Type B pancreatic cell (in vitro differentiated cells): ENCODE measurements around the gene PYGB. TPM values are rescaled to one million over a fixed set of nuclear protein-coding genes. Genes with fewer than 3 reads are reported as not detected.

Experiments
- DNase-seq: peaks from one replicate; pipeline ENCODE4 v3.0.0; 2021; ENCODE audit warnings: mixed read lengths; ENCODE audit not compliant: unreplicated experiment; ENCODE audit errors: extremely low spot score
- H3K27ac Mint-ChIP-seq: 2 replicates; pipeline ENCODE4 v1.8.0; 2021; ENCODE audit warnings: mild to moderate bottlenecking, mixed read lengths
- H3K27me3 Mint-ChIP-seq: 2 replicates; pipeline ENCODE4 v1.8.0; 2021; ENCODE audit warnings: mixed read lengths
- H3K36me3 Mint-ChIP-seq: 2 replicates; pipeline ENCODE4 v1.8.0; 2021; ENCODE audit warnings: mixed read lengths
- H3K4me1 Mint-ChIP-seq: one replicate; pipeline ENCODE4 v1.8.0; 2021; ENCODE audit warnings: mixed read lengths; ENCODE audit not compliant: unreplicated experiment
- H3K4me3 Mint-ChIP-seq: 2 replicates; pipeline ENCODE4 v1.8.0; 2021; ENCODE audit warnings: mild to moderate bottlenecking, mixed read lengths
- H3K9me3 Mint-ChIP-seq: 2 replicates; pipeline ENCODE4 v1.8.0; 2021; ENCODE audit warnings: mixed read lengths
- CTCF ChIP-seq: fragments of 200-600 bp; sonication (generic); conservative IDR thresholded peaks from 2 replicates; pipeline ENCODE4 v1.5.0; 2021; ENCODE audit warnings: antibody characterized with exemption, mild to moderate bottlenecking
- total RNA-seq: library from RNA; stranded (reverse); gene quantifications from 2 replicates; pipeline ENCODE4 v1.2.1, GENCODE V29; 2021; ENCODE audit warnings: low replicate concordance

Gene PYGB
- total RNA-seq, 1 donor from 2014 or later, result 52.2 TPM

- H3K27me3 Mint-ChIP-seq, result no peaks in the 10 kb centered on the region
- H3K9me3 Mint-ChIP-seq, result no peaks in the 10 kb centered on the region
- peaks cover 14% of the 10 kb centered on the region for H3K36me3 Mint-ChIP-seq
- H3K27ac Mint-ChIP-seq, result no peak overlapping the region
- no peak for TF ChIP-seq CTCF
- DNase-seq, result no peak
- no peaks in the 10 kb centered on the region for H3K4me1 Mint-ChIP-seq
- H3K4me3 Mint-ChIP-seq, result no peak overlapping the region
Measured at GRCh38 chr20:25289886-25290597, 42.2 kb downstream of the PYGB start.

DNA sequence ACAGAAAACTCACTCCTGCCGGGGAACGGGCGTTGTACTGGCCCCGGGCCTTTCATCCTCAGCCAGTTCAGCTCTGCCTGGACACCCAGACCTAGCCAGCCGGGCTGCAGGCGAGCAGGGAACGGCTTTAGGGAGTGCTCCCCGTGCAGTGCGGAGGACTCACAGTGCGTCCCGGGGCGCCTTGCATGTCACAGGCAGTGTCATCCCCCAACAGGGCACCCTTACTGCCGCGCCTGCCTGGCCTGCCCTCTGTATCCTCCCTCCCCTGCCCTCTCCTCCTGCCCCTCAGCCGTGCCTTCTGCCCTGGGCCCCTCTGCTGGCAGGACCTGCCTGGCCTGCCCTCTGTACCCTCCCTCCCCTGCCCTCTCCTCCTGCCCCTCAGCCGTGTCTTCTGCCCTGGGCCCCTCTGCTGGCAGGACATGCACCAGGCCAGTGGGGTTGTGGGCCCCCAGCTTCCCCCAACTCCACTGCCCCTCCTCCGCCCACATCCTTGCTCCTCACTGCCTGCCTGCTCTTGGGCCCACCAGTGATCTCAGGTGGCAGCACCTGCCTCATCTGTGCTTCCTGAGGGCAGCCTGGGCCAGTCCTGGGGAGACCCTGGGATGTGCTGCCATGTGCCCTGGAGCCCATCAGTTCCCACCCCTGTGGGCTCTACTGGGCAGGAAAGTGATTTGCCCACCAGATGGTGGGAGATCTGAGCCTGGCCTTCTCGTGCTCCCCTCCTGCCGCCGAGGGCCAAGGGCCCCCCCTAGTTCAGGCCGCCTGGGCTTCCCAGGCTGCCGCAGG lies 43.0 kb downstream of the PYGB start:
- Mint-ChIP-seq H3K4me1 (no peaks in the 10 kb centered on the region), H3K27ac (peak overlapping the region; percentile 31), H3K27me3 (no peaks in the 10 kb centered on the region), H3K4me3 (no peak overlapping the region), H3K36me3 (peaks cover 7% of the 10 kb centered on the region), H3K9me3 (no peaks in the 10 kb centered on the region)
- no peak for TF ChIP-seq CTCF
- DNase-seq, result no peak

- peak overlapping the region; percentile 31 for H3K27ac Mint-ChIP-seq
- H3K27me3 Mint-ChIP-seq, result no peaks in the 10 kb centered on the region
- no peak overlapping the region for H3K4me3 Mint-ChIP-seq
- no peaks in the 10 kb centered on the region for H3K4me1 Mint-ChIP-seq
- DNase-seq, result no peak
- peaks cover 4% of the 10 kb centered on the region for H3K36me3 Mint-ChIP-seq
- no peaks in the 10 kb centered on the region for H3K9me3 Mint-ChIP-seq
- TF ChIP-seq CTCF, result no peak
Measured at GRCh38 chr20:25291432-25292133, 43.7 kb downstream of the PYGB start.

- Mint-ChIP-seq H3K4me1 (no peaks in the 10 kb centered on the region), H3K36me3 (no peaks in the 10 kb centered on the region), H3K27me3 (no peaks in the 10 kb centered on the region), H3K27ac (no peak overlapping the region), H3K4me3 (no peak overlapping the region), H3K9me3 (no peaks in the 10 kb centered on the region)
- no peak for DNase-seq
- no peak for TF ChIP-seq CTCF
Measured at GRCh38 chr20:25292176-25292891, 44.4 kb downstream of the PYGB start.

DNA sequence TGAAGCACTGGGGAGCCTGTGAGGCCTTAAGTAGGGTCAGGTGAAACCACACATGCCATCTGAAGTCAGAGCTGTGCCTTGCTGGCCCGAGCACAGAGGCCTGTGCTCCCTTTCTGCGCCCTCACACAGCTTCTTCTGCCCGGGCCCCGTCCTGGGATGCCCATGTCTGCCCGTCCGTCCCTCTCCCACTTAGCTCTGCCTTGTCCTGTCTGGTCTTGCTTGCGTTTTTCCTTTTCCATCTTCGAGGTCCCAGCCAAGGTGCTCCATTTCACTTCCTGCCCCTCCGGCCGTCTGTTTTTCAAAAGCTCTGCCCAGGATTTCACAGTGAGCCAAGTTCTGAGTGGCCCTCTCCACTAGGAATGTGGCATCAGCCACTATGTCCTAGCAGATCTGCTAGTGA lies 45.6 kb downstream of the PYGB start:
- Mint-ChIP-seq H3K36me3 (no peaks in the 10 kb centered on the region), H3K27ac (peak overlapping the region; percentile 75), H3K9me3 (no peaks in the 10 kb centered on the region), H3K4me3 (no peak overlapping the region), H3K4me1 (no peaks in the 10 kb centered on the region), H3K27me3 (no peaks in the 10 kb centered on the region)
- DNase-seq, result no peak
- no peak for TF ChIP-seq CTCF
